ENCODE data around the gene PDE1A. TPM values are rescaled to one million over a fixed set of nuclear protein-coding genes. Genes with fewer than 3 reads are reported as not detected.

PDE1A gene
- total RNA-seq, 1 experiment from 2014 or later: 0.11 TPM

DNA sequence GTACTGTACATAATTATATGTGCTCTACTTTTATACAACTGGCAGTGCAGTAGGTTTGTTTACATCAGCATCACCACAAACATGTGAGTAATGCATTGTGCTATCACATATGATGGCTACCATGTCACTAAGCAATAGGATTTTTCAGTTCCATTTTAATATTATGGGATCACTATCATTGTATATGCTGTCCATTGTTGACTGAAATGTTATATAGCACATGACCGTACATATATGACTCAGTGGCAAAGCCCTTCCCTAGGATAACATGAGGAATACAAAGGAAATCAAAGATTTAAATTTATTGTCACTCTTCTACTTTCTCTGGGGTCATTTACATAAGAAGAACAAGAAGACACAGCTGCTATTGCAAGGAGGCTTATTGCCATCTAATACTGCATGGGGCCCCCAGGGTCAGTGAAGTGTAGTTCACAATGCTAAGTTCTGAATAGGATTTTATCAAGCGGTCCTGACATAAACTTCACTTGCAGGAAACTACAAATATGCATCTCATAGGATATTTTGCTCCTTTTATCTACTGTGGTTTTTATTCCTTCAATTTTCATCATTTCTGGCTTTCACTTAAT, 21.8 kb downstream of the PDE1A start:
- TF ChIP-seq, protein P1, sequence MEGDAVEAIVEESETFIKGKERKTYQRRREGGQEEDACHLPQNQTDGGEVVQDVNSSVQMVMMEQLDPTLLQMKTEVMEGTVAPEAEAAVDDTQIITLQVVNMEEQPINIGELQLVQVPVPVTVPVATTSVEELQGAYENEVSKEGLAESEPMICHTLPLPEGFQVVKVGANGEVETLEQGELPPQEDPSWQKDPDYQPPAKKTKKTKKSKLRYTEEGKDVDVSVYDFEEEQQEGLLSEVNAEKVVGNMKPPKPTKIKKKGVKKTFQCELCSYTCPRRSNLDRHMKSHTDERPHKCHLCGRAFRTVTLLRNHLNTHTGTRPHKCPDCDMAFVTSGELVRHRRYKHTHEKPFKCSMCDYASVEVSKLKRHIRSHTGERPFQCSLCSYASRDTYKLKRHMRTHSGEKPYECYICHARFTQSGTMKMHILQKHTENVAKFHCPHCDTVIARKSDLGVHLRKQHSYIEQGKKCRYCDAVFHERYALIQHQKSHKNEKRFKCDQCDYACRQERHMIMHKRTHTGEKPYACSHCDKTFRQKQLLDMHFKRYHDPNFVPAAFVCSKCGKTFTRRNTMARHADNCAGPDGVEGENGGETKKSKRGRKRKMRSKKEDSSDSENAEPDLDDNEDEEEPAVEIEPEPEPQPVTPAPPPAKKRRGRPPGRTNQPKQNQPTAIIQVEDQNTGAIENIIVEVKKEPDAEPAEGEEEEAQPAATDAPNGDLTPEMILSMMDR (conservative IDR thresholded peaks at IDR 0.05): no peak
- no peak for TF ChIP-seq EZH2 (IDR thresholded peaks at IDR 0.05; ENCODE audit: low read depth)
- H3K27ac ChIP-seq: no peak overlapping the region
- H3K9me3 ChIP-seq (ENCODE audit: insufficient read depth, low read depth): no peaks in the 10 kb centered on the region
- no TSS peak for BruUV-seq (replicated peaks)
- no peaks in the 10 kb centered on the region for H4K20me1 ChIP-seq (ENCODE audit: insufficient read depth)
- no peaks in the 10 kb centered on the region for H3K27me3 ChIP-seq (ENCODE audit: insufficient read depth, low read depth)
- H3K4me3 ChIP-seq: no peak overlapping the region
- H3K4me1 ChIP-seq (replicated peaks; ENCODE audit: insufficient read depth): no peaks in the 10 kb centered on the region
- POLR2A ChIA-PET (ENCODE audit: unreplicated experiment): no interaction called here
- H3K9me2 ChIP-seq (ENCODE audit: insufficient read depth): no peaks in the 10 kb centered on the region
- H3K79me2 ChIP-seq (ENCODE audit: low read depth): no peaks in the 10 kb centered on the region
- H3K36me3 ChIP-seq (ENCODE audit: low read depth): no peaks in the 10 kb centered on the region
- H3F3A ChIP-seq (ENCODE audit: insufficient read depth, low read depth): no peaks in the 10 kb centered on the region
- DNase-seq: no peak
- CTCF ChIA-PET: no interaction called here
- no peak overlapping the region for H3K4me2 ChIP-seq
- intact Hi-C loops (cut with micrococcal nuclease; ENCODE audit: unreplicated experiment): no loop called here
- no peak overlapping the region for H2AFZ ChIP-seq

DNA sequence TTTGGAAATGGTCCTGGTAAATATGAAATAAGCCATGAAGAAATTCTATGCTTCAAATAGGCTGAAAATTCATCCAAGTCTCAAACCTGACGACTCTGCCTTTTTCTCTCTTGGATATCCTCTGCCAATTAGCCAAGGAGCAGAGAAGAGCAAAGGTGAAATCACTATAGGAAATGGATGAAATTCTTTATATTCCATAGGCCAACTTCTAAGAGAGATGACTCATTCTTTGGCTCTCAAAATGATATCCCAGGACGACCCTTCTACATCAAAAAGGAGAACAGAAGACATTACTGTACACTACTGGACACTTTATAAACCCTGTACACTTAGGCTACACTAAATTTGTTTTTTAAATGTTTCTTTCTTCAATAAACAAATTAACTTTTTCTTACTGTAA, 22.7 kb downstream of the PDE1A start:
- no peaks in the 10 kb centered on the region for H3F3A ChIP-seq (ENCODE audit: insufficient read depth, low read depth)
- no peak overlapping the region for H3K27ac ChIP-seq
- H3K36me3 ChIP-seq (ENCODE audit: low read depth): no peaks in the 10 kb centered on the region
- no peaks in the 10 kb centered on the region for H3K4me1 ChIP-seq (replicated peaks; ENCODE audit: insufficient read depth)
- no peak overlapping the region for H3K4me2 ChIP-seq
- no peaks in the 10 kb centered on the region for H3K27me3 ChIP-seq (ENCODE audit: insufficient read depth, low read depth)
- POLR2A ChIA-PET (ENCODE audit: unreplicated experiment): no interaction called here
- CTCF ChIA-PET: no interaction called here
- intact Hi-C loops (cut with micrococcal nuclease; ENCODE audit: unreplicated experiment): no loop called here
- H4K20me1 ChIP-seq (ENCODE audit: insufficient read depth): no peaks in the 10 kb centered on the region
- no peaks in the 10 kb centered on the region for H3K9me3 ChIP-seq (ENCODE audit: insufficient read depth, low read depth)
- DNase-seq: no peak
- no peak overlapping the region for H3K4me3 ChIP-seq
- no peaks in the 10 kb centered on the region for H3K9me2 ChIP-seq (ENCODE audit: insufficient read depth)
- no TSS peak for BruUV-seq (replicated peaks)
- H2AFZ ChIP-seq: no peak overlapping the region
- no peaks in the 10 kb centered on the region for H3K79me2 ChIP-seq (ENCODE audit: low read depth)
- no peak for TF ChIP-seq EZH2 (IDR thresholded peaks at IDR 0.05; ENCODE audit: low read depth)
- TF ChIP-seq, protein P1 (conservative IDR thresholded peaks at IDR 0.05): no peak

DNA sequence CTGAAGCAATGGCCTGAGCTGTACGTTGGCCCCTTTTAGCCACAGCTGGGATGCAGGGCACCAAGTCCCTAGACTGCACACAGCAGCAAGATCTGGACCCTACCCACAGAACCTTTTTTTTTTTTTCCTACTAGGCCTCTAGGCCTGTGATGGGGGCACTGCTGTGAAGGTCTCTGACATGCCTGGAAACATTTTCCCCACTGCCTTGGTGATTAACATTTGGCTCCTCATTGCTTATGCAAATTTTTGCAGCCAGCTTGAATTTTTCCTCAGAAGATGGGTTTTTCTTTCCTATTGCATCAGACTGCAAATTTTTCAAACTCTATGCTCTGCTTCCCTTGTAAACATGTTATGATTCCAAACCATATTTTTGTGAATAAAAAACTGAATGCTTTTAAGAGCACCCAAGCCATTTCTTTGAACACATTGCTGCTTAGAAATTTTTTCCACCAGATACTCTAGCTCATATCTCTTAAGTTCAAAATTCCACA, 33.5 kb downstream of the PDE1A start:
- Histone ChIP-seq H4K20me1 (ENCODE audit: insufficient read depth) (no peaks in the 10 kb centered on the region), H3K9me3 (ENCODE audit: insufficient read depth, low read depth) (no peaks in the 10 kb centered on the region), H3K4me3 (no peak overlapping the region), H3K4me1 (replicated peaks; ENCODE audit: insufficient read depth) (no peaks in the 10 kb centered on the region), H3K27ac (no peak overlapping the region), H3K79me2 (ENCODE audit: low read depth) (no peaks in the 10 kb centered on the region), H3F3A (ENCODE audit: insufficient read depth, low read depth) (no peaks in the 10 kb centered on the region), H3K4me2 (no peak overlapping the region), H3K9me2 (ENCODE audit: insufficient read depth) (no peaks in the 10 kb centered on the region), H2AFZ (no peak overlapping the region), H3K36me3 (ENCODE audit: low read depth) (no peaks in the 10 kb centered on the region), H3K27me3 (ENCODE audit: insufficient read depth, low read depth) (no peaks in the 10 kb centered on the region)
- BruUV-seq (replicated peaks): no TSS peak
- ChIA-PET CTCF (no interaction called here), POLR2A (ENCODE audit: unreplicated experiment) (no interaction called here)
- TF ChIP-seq, protein P1 (conservative IDR thresholded peaks at IDR 0.05): no peak
- TF ChIP-seq EZH2 (IDR thresholded peaks at IDR 0.05; ENCODE audit: low read depth): no peak
- intact Hi-C loops (cut with micrococcal nuclease; ENCODE audit: unreplicated experiment): no loop called here
- no peak for DNase-seq
